Trophoblast cell (in vitro differentiated cells and primary cell): ENCODE results near the gene UCMA.

Experiments used
- DNase-seq, 2 donors: peaks; one replicate each; pipeline ENCODE4 v3.0.0-alpha.2; 2016
- H2AFZ ChIP-seq: 2 replicates; pipeline ENCODE4 v1.6.1; 2013; ENCODE audit warnings: low read length, moderate library complexity, mild to moderate bottlenecking; ENCODE audit not compliant: insufficient read depth, poor library complexity
- H2AK5ac ChIP-seq: 2 replicates; pipeline ENCODE4 v1.6.1; 2013; ENCODE audit warnings: mild to moderate bottlenecking, low read length
- H2BK120ac ChIP-seq: 2 replicates; pipeline ENCODE4 v1.6.1; 2013; ENCODE audit warnings: low read length, mild to moderate bottlenecking, moderate library complexity; ENCODE audit not compliant: insufficient read depth, poor library complexity
- H2BK12ac ChIP-seq: 2 replicates; pipeline ENCODE4 v1.6.1; 2013; ENCODE audit warnings: mild to moderate bottlenecking, low read length, moderate library complexity
- H2BK5ac ChIP-seq: 2 replicates; pipeline ENCODE4 v1.6.1; 2013; ENCODE audit warnings: low read length, low read depth, moderate library complexity, mild to moderate bottlenecking; ENCODE audit not compliant: poor library complexity
- H3K14ac ChIP-seq: 2 replicates; pipeline ENCODE4 v1.6.1; 2013; ENCODE audit warnings: mild to moderate bottlenecking, low read length
- H3K18ac ChIP-seq: 2 replicates; pipeline ENCODE4 v1.6.1; 2013; ENCODE audit warnings: mild to moderate bottlenecking, low read length
- H3K23ac ChIP-seq: 2 replicates; pipeline ENCODE4 v1.6.1; 2013; ENCODE audit warnings: low read length
- H3K27ac ChIP-seq: 2 replicates; pipeline ENCODE4 v1.5.1; 2013; ENCODE audit warnings: low read depth, mild to moderate bottlenecking, inconsistent platforms, low read length, moderate library complexity
- H3K27me3 ChIP-seq: 2 replicates; pipeline ENCODE4 v1.6.1; 2013; ENCODE audit warnings: inconsistent platforms, mild to moderate bottlenecking, low read length, moderate library complexity; ENCODE audit not compliant: insufficient read depth
- H3K36me3 ChIP-seq, 2 experiments: 1 replicate in 1 of 2; 2 replicates in 1 of 2; pipeline ENCODE4 v1.6.1; 2013; ENCODE audit warnings: low read length in 2 of 2, mild to moderate bottlenecking in 2 of 2, moderate library complexity in 1 of 2; ENCODE audit not compliant: insufficient read depth in 2 of 2, control insufficient read depth in 1 of 2
- H3K4ac ChIP-seq: 2 replicates; pipeline ENCODE4 v1.6.1; 2013; ENCODE audit warnings: low read depth, mild to moderate bottlenecking, low read length, moderate library complexity
- H3K4me1 ChIP-seq, 2 experiments: 1 replicate in 1 of 2; 2 replicates in 1 of 2; pipeline ENCODE4 v1.6.1; 2013; ENCODE audit warnings: low read length in 2 of 2, mild to moderate bottlenecking in 2 of 2, moderate library complexity in 1 of 2; ENCODE audit not compliant: insufficient read depth in 2 of 2, control insufficient read depth in 1 of 2
- H3K4me2 ChIP-seq: 2 replicates; pipeline ENCODE4 v1.6.1; 2013; ENCODE audit warnings: inconsistent platforms, mild to moderate bottlenecking, low read length, moderate library complexity
- H3K4me3 ChIP-seq: 2 replicates; pipeline ENCODE4 v1.5.1; 2013; ENCODE audit warnings: mild to moderate bottlenecking, low read depth, low read length, inconsistent platforms
- H3K79me1 ChIP-seq: one replicate; pipeline ENCODE4 v1.6.1; 2013; ENCODE audit warnings: low read length
- H3K79me2 ChIP-seq: 2 replicates; pipeline ENCODE4 v1.6.1; 2013; ENCODE audit warnings: low read length, mild to moderate bottlenecking; ENCODE audit not compliant: control insufficient read depth, insufficient read depth, poor library complexity
- H3K9ac ChIP-seq: 2 replicates; pipeline ENCODE4 v1.6.1; 2013; ENCODE audit warnings: mild to moderate bottlenecking, low read length
- H3K9me3 ChIP-seq: 2 replicates; pipeline ENCODE4 v1.6.1; 2013; ENCODE audit warnings: low read depth, mild to moderate bottlenecking, control low read depth, inconsistent platforms, low read length; ENCODE audit not compliant: insufficient read depth
- H4K12ac ChIP-seq: 2 replicates; pipeline ENCODE4 v1.6.1; 2013; ENCODE audit warnings: low read depth, mild to moderate bottlenecking, low read length, moderate library complexity
- H4K8ac ChIP-seq: 2 replicates; pipeline ENCODE4 v1.6.1; 2013; ENCODE audit warnings: low read depth, mild to moderate bottlenecking, low read length, moderate library complexity
- H4K91ac ChIP-seq: one replicate; pipeline ENCODE4 v1.6.1; 2013; ENCODE audit warnings: low read depth, mild to moderate bottlenecking, low read length, moderate library complexity
- WGBS: extraction: QIAGEN DNeasy Blood & Tissue Kit; methylation state at CpG from one replicate; pipeline ENCODE4 v1.1.7; 2013; ENCODE audit warnings: missing lambda C conversion rate; ENCODE audit not compliant: insufficient read length, insufficient coverage; ENCODE audit errors: extremely low coverage; 5-methylcytosine and 5-hydroxymethylcytosine counted together

Gene UCMA

GRCh38 chr10:13231190-13231589 lies 3.0 kb downstream of the UCMA start:
- Histone ChIP-seq H4K8ac (no peak overlapping the region), H3K4me3 (no peak overlapping the region), H3K79me2 (no peaks in the 10 kb centered on the region), H3K4ac (no peak overlapping the region), H2AK5ac (no peak overlapping the region), H2BK5ac (no peak overlapping the region), H3K23ac (no peak overlapping the region), H4K12ac (no peak overlapping the region), H3K79me1 (no peaks in the 10 kb centered on the region), H3K18ac (no peak overlapping the region), H3K27me3 (no peaks in the 10 kb centered on the region), H4K91ac (no peak overlapping the region), H3K36me3 (no peaks in the 10 kb centered on the region), H3K9me3 (no peaks in the 10 kb centered on the region), H2BK120ac (no peak overlapping the region), H3K14ac (no peak overlapping the region), H3K27ac (no peak overlapping the region), H3K4me1 (no peaks in the 10 kb centered on the region), H2AFZ (no peak overlapping the region), H3K4me2 (no peak overlapping the region), H3K9ac (no peak overlapping the region), H2BK12ac (no peak overlapping the region)
- no CpG with 5 or more reads among the region's 9 CpGs for WGBS
- DNase-seq: no peak

GRCh38 chr10:13227031-13227430 lies 7.1 kb downstream of the UCMA start:
- no peak overlapping the region for H3K27ac ChIP-seq
- no peaks in the 10 kb centered on the region for H3K9me3 ChIP-seq
- no peak overlapping the region for H3K23ac ChIP-seq
- no peaks in the 10 kb centered on the region for H3K4me1 ChIP-seq
- no peak overlapping the region for H3K14ac ChIP-seq
- WGBS: no CpG with 5 or more reads among the region's 5 CpGs
- no peak overlapping the region for H2AFZ ChIP-seq
- no peak overlapping the region for H3K9ac ChIP-seq
- H2BK120ac ChIP-seq: no peak overlapping the region
- H4K91ac ChIP-seq: no peak overlapping the region
- H3K79me1 ChIP-seq: no peaks in the 10 kb centered on the region
- no peak overlapping the region for H2AK5ac ChIP-seq
- no peak overlapping the region for H3K18ac ChIP-seq
- H3K36me3 ChIP-seq: no peaks in the 10 kb centered on the region
- no peak overlapping the region for H3K4me3 ChIP-seq
- no peak overlapping the region for H2BK12ac ChIP-seq
- DNase-seq: no peak
- H3K79me2 ChIP-seq: no peaks in the 10 kb centered on the region
- no peaks in the 10 kb centered on the region for H3K27me3 ChIP-seq
- H2BK5ac ChIP-seq: no peak overlapping the region
- H3K4me2 ChIP-seq: no peak overlapping the region
- no peak overlapping the region for H3K4ac ChIP-seq
- H4K8ac ChIP-seq: no peak overlapping the region
- no peak overlapping the region for H4K12ac ChIP-seq

GRCh38 chr10:13225601-13226000 lies 8.6 kb downstream of the UCMA start:
- H3K23ac ChIP-seq: no peak overlapping the region

GRCh38 chr10:13224210-13224995 lies 9.8 kb downstream of the UCMA start:
- Histone ChIP-seq H2BK5ac (no peak overlapping the region), H4K91ac (no peak overlapping the region)
- 100% methylated on average over 1 of the region's 11 CpGs for WGBS

More at GRCh38 chr10:13225601-13226000, 8.6 kb downstream of the UCMA start:
- H3K9me3 ChIP-seq: no peaks in the 10 kb centered on the region
- H3K79me2 ChIP-seq: no peaks in the 10 kb centered on the region
- H3K14ac ChIP-seq: no peak overlapping the region
- H3K79me1 ChIP-seq: no peaks in the 10 kb centered on the region
- no peak overlapping the region for H3K4ac ChIP-seq
- no peaks in the 10 kb centered on the region for H3K27me3 ChIP-seq
- no peak overlapping the region for H3K4me2 ChIP-seq
- H3K9ac ChIP-seq: no peak overlapping the region
- H3K4me1 ChIP-seq: no peaks in the 10 kb centered on the region
- no peak overlapping the region for H4K12ac ChIP-seq
- no peak overlapping the region for H2BK12ac ChIP-seq
- no CpG with 5 or more reads among the region's 8 CpGs for WGBS
- DNase-seq: peak; percentile 58 to 84
- no peak overlapping the region for H2BK5ac ChIP-seq
- H4K91ac ChIP-seq: no peak overlapping the region
- no peak overlapping the region for H2AK5ac ChIP-seq
- no peak overlapping the region for H3K27ac ChIP-seq
- H3K18ac ChIP-seq: no peak overlapping the region
- no peak overlapping the region for H4K8ac ChIP-seq
- H3K36me3 ChIP-seq: no peaks in the 10 kb centered on the region
- no peak overlapping the region for H2BK120ac ChIP-seq
- no peak overlapping the region for H3K4me3 ChIP-seq
- no peak overlapping the region for H2AFZ ChIP-seq

More at GRCh38 chr10:13224210-13224995, 9.8 kb downstream of the UCMA start:
- Histone ChIP-seq H2AK5ac (no peak overlapping the region), H3K9ac (no peak overlapping the region), H3K79me1 (no peaks in the 10 kb centered on the region), H3K23ac (no peak overlapping the region), H4K8ac (no peak overlapping the region), H4K12ac (no peak overlapping the region), H3K4me2 (no peak overlapping the region), H3K27me3 (no peaks in the 10 kb centered on the region), H3K27ac (no peak overlapping the region), H3K4ac (no peak overlapping the region), H2AFZ (no peak overlapping the region), H3K4me3 (peak overlapping the region; percentile 16), H3K14ac (no peak overlapping the region), H3K36me3 (no peaks in the 10 kb centered on the region), H3K79me2 (no peaks in the 10 kb centered on the region), H2BK120ac (no peak overlapping the region), H2BK12ac (no peak overlapping the region), H3K9me3 (no peaks in the 10 kb centered on the region), H3K18ac (no peak overlapping the region), H3K4me1 (no peaks in the 10 kb centered on the region)
- peak in 1 of 2 donors; percentile 26 for DNase-seq
